Fibroblast of upper back skin (primary cell): Measurements from ENCODE around the gene AFAP1L2.
A peak's percentile ranks its signal among the peaks of the same experiment; 100 is the strongest.

ENCODE experiments used
- DNase-seq: peaks from one replicate; pipeline ENCODE4 v3.0.0-alpha.2; 2013

Gene AFAP1L2

GRCh38 chr10:114308531-114309363, 95.6 kb downstream of the AFAP1L2 start:
- DNase-seq: peak; percentile 36

GRCh38 chr10:114307731-114308130, 96.6 kb downstream of the AFAP1L2 start:
- DNase-seq: peak; percentile 18

- peak; percentile 95 for DNase-seq
These were observed 98.0 kb downstream of the AFAP1L2 start for GRCh38 chr10:114306116-114306973.

- no peak for DNase-seq
These were observed 98.8 kb downstream of the AFAP1L2 start for GRCh38 chr10:114305521-114305925.

- no peak for DNase-seq
These were observed 99.5 kb downstream of the AFAP1L2 start for GRCh38 chr10:114304571-114305421.

GRCh38 chr10:114304017-114304570, 100.2 kb downstream of the AFAP1L2 start:
- peak; percentile 82 for DNase-seq

- no peak for DNase-seq
These were observed 100.7 kb downstream of the AFAP1L2 start for GRCh38 chr10:114303556-114303955.

GRCh38 chr10:114301951-114302710, 102.2 kb downstream of the AFAP1L2 start:
- no peak for DNase-seq

- no peak for DNase-seq
These were observed 103.1 kb downstream of the AFAP1L2 start for GRCh38 chr10:114301177-114301576.

GRCh38 chr10:114300036-114300645, 104.2 kb downstream of the AFAP1L2 start:
- no peak for DNase-seq

GRCh38 chr10:114297136-114297705, 107.1 kb downstream of the AFAP1L2 start:
- no peak for DNase-seq

GRCh38 chr10:114295393-114295792, 108.9 kb downstream of the AFAP1L2 start:
- no peak for DNase-seq

GRCh38 chr10:114294549-114294948, 109.8 kb downstream of the AFAP1L2 start:
- DNase-seq: no peak

- DNase-seq: no peak
These were observed 111.2 kb downstream of the AFAP1L2 start for GRCh38 chr10:114293075-114293474.

- no peak for DNase-seq
These were observed 112.8 kb downstream of the AFAP1L2 start for GRCh38 chr10:114291516-114291915.

GRCh38 chr10:114291076-114291475, 113.2 kb downstream of the AFAP1L2 start:
- DNase-seq: no peak

- DNase-seq: no peak
These were observed 114.3 kb downstream of the AFAP1L2 start for GRCh38 chr10:114290038-114290437.

- no peak for DNase-seq
These were observed 115.2 kb downstream of the AFAP1L2 start for GRCh38 chr10:114289096-114289436.

GRCh38 chr10:114288424-114289095, 115.7 kb downstream of the AFAP1L2 start:
- no peak for DNase-seq

- DNase-seq: no peak
These were observed 117.4 kb downstream of the AFAP1L2 start for GRCh38 chr10:114286921-114287320.
